Prostate gland (tissue), 2 donors: ENCODE results near the gene B9D1. TPM values are rescaled to one million over a fixed set of nuclear protein-coding genes. Genes with fewer than 3 reads are reported as not detected.

Source experiments
- DNase-seq: peaks from one replicate; pipeline ENCODE4 v3.0.0-alpha.2; 2019; ENCODE audit warnings: low spot score
- H3K27ac ChIP-seq, 2 donors: fragments of 200-600 bp; sonication (generic); 2 replicates each; pipeline ENCODE4 v1.5.1; 2017 to 2019
- H3K27me3 ChIP-seq: fragments of 200-600 bp; sonication (generic); replicated peaks from 2 replicates; pipeline ENCODE4 v1.5.1; 2019; ENCODE audit not compliant: insufficient read depth
- H3K36me3 ChIP-seq, 2 donors: fragments of 200-600 bp; sonication (generic); 1 replicate in 1 of 2; 2 replicates in 1 of 2; pipeline versions ENCODE4 v1.5.1 to v1.8.1; 2017 to 2019
- H3K4me1 ChIP-seq: fragments of 200-600 bp; sonication (generic); replicated peaks from 2 replicates; pipeline ENCODE4 v1.5.1; 2019
- H3K4me3 ChIP-seq, 2 donors: fragments of 200-600 bp; sonication (generic); 2 replicates each; pipeline ENCODE4 v1.5.1; 2017 to 2019
- H3K9me3 ChIP-seq: fragments of 200-600 bp; sonication (generic); 2 replicates; pipeline ENCODE4 v1.5.1; 2017
- POLR2A ChIP-seq: fragments of 450-650 bp; IDR thresholded peaks from one replicate; pipeline ENCODE4 v1.6.1; 2016; ENCODE audit warnings: antibody characterized with exemption, mild to moderate bottlenecking
- POLR2AphosphoS5 ChIP-seq: sonication (generic); formaldehyde crosslinking; IDR thresholded peaks from one replicate; pipeline ENCODE4 v1.6.1; 2017; ENCODE audit warnings: antibody characterized with exemption
- WGBS: methylation state at CpG from one replicate; pipeline ENCODE4 v1.1.5; 2018; 5-methylcytosine and 5-hydroxymethylcytosine counted together
- intact Hi-C: fragments of 100-400 bp; cut with DNase I; formaldehyde crosslinking; loops from one replicate; pipeline ENCODE4 v1.14.2; 2022
- total RNA-seq, 2 donors: library from RNA; depleted of rRNA; stranded (reverse); fragments of >200 nt; gene quantifications; one replicate each; pipeline ENCODE4 v1.1.0, GENCODE V29; 2016
- TF ChIP-seq, protein P1 (sequence below), 4 experiments: fragments of 200-600 bp in 2 of 4; fragments of 450-650 bp in 2 of 4; sonication (generic) in 2 of 4; IDR thresholded peaks; 1 replicate in 3 of 4; 2 replicates in 1 of 4; pipeline ENCODE4 v1.5.1; 2016 to 2019; ENCODE audit warnings: antibody characterized with exemption in 4 of 4, mild to moderate bottlenecking in 2 of 4, moderate library complexity in 2 of 4

Gene B9D1
- total RNA-seq, 2 donors from 2014 or later = 15.7 to 28.8 TPM

DNA sequence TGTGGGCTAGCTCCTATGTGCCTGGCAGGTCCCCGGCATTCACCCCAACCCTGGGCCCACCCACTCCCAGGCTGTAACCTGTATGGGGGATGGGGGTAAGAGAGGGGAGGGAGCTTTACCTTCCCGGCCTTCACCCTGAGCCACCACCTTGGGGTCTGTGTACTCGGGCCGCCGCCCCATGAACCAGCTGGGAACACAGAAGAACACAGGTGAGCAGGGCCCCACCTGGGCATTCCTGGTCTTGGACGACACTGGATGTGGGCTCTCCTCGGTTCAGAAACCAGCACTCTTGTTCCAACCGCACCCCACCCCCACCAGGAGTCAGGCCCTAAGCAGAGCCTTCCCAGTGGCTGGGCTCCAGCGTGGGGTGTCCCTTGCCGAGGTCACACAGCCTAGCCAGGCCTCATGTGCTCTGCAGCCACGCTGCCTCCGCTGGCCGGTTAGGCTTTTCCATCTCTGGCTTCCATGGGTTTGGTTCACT, 18.8 kb downstream of the B9D1 start:
- intact Hi-C loops = no loop called here
- 84% methylated on average over 13 of the region's 13 CpGs for WGBS
- TF ChIP-seq, protein P1, sequence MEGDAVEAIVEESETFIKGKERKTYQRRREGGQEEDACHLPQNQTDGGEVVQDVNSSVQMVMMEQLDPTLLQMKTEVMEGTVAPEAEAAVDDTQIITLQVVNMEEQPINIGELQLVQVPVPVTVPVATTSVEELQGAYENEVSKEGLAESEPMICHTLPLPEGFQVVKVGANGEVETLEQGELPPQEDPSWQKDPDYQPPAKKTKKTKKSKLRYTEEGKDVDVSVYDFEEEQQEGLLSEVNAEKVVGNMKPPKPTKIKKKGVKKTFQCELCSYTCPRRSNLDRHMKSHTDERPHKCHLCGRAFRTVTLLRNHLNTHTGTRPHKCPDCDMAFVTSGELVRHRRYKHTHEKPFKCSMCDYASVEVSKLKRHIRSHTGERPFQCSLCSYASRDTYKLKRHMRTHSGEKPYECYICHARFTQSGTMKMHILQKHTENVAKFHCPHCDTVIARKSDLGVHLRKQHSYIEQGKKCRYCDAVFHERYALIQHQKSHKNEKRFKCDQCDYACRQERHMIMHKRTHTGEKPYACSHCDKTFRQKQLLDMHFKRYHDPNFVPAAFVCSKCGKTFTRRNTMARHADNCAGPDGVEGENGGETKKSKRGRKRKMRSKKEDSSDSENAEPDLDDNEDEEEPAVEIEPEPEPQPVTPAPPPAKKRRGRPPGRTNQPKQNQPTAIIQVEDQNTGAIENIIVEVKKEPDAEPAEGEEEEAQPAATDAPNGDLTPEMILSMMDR (IDR thresholded peaks at IDR 0.05) = no peak
- TF ChIP-seq POLR2AphosphoS5 (no peak), POLR2A (no peak)
- Histone ChIP-seq H3K9me3 (no peaks in the 10 kb centered on the region), H3K4me1 (peaks cover 12% of the 10 kb centered on the region), H3K4me3 (no peak overlapping the region), H3K27ac (no peak overlapping the region), H3K27me3 (no peaks in the 10 kb centered on the region), H3K36me3 (no peaks in the 10 kb centered on the region)
- DNase-seq = no peak

DNA sequence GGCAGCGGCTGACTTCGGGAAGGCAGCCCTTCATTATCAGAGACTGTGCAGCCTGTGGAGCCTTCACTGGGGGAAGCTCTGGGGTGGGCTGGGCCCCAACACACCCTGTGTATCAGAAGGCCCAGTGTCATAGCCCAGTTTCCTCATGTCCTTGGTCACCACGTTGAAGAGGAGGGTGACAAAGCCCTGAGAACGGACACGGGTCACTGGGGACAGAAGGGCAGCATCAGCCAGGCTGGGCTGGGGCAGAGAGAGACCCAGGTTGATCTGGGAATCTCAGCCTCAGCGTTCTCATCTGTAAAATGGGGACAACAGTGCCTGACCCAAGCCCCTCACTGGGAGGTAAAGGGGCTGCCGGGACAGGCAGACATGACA, 19.3 kb downstream of the B9D1 start:
- H3K27ac ChIP-seq = no peak overlapping the region
- TF ChIP-seq POLR2AphosphoS5 (no peak), POLR2A (no peak)
- TF ChIP-seq, protein P1 (IDR thresholded peaks at IDR 0.05) = no peak
- no peaks in the 10 kb centered on the region for H3K27me3 ChIP-seq
- no peak overlapping the region for H3K4me3 ChIP-seq
- no peak for DNase-seq
- intact Hi-C loops = no loop called here
- peaks cover 12% of the 10 kb centered on the region for H3K4me1 ChIP-seq
- no peaks in the 10 kb centered on the region for H3K36me3 ChIP-seq
- no peaks in the 10 kb centered on the region for H3K9me3 ChIP-seq
- 89% methylated on average over 7 of the region's 7 CpGs for WGBS

DNA sequence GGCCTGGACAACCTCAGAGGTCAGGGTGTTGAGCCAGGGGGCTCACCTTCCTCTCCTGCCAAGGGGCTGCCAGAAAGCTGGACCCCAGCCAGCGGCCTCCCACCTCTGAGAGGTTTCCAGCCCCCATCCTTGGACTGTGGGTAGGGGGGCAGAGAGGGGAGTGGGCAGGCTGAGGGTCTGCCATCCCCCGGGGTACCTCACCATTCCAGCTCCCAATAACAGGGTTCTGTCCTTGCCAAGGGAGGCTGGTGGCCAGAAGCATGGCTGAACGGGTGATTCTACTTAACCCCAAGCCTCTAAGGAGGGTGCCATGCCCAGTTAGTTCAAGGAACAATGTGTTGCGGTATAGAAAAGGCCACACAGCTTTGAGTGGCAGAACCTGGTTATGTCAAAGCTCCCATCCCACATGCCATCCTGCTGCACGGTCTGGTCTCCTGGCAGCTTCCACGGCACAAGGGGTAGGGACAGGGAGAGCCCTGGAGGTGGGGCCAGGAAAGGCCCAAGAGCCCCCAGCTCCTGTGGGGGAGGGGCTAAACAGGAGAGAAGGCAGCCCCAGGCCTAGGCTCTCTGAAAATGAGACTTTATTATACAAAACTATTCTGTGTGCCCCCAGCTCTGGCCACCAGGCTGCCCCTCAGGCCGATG, 19.8 kb downstream of the B9D1 start:
- peaks cover 12% of the 10 kb centered on the region for H3K4me1 ChIP-seq
- H3K27ac ChIP-seq = no peak overlapping the region
- intact Hi-C loops = no loop called here
- H3K4me3 ChIP-seq = no peak overlapping the region
- no peak for TF ChIP-seq POLR2AphosphoS5
- TF ChIP-seq, protein P1 (IDR thresholded peaks at IDR 0.05) = no peak
- TF ChIP-seq POLR2A = no peak
- no peaks in the 10 kb centered on the region for H3K36me3 ChIP-seq
- H3K27me3 ChIP-seq = no peaks in the 10 kb centered on the region
- DNase-seq = no peak
- WGBS = 57% methylated on average over 7 of the region's 7 CpGs
- H3K9me3 ChIP-seq = no peaks in the 10 kb centered on the region

- Histone ChIP-seq H3K4me1 (peaks cover 11% of the 10 kb centered on the region), H3K27ac (no peak overlapping the region)
- TF ChIP-seq POLR2A (no peak), POLR2AphosphoS5 (no peak)
- TF ChIP-seq, protein P1 (IDR thresholded peaks at IDR 0.05) = no peak
Observed at GRCh38 chr17:19341641-19342610, 20.6 kb downstream of the B9D1 start.

More at GRCh38 chr17:19341641-19342610, 20.6 kb downstream of the B9D1 start:
- no peaks in the 10 kb centered on the region for H3K36me3 ChIP-seq
- H3K27me3 ChIP-seq = no peaks in the 10 kb centered on the region
- intact Hi-C loops = no loop called here
- 50% methylated on average over 20 of the region's 20 CpGs for WGBS
- no peak for DNase-seq
- H3K4me3 ChIP-seq = no peak overlapping the region
- H3K9me3 ChIP-seq = no peaks in the 10 kb centered on the region
